Fibroblast of villous mesenchyme (primary cell): ENCODE measurements around the gene MED6. TPM values are rescaled to one million over a fixed set of nuclear protein-coding genes. Genes with fewer than 3 reads are reported as not detected.

Experiments used
- DNase-seq: peaks from one replicate; pipeline ENCODE4 v3.0.0-alpha.2; 2010; ENCODE audit warnings: low read depth
- H3K4me3 ChIP-seq: 2 replicates; pipeline ENCODE4 v1.5.1; 2011; ENCODE audit warnings: low read depth, mild to moderate bottlenecking, low read length
- total RNA-seq: library from RNA; depleted of rRNA; stranded (reverse); fragments of >200 nt; gene quantifications from 2 replicates; pipeline ENCODE4 v1.2.3, GENCODE V29; 2012
- TF ChIP-seq, protein P1 (sequence below): IDR thresholded peaks from 2 replicates; pipeline ENCODE4 v1.5.1; 2012; ENCODE audit warnings: low read depth, mild to moderate bottlenecking, low read length; ENCODE audit not compliant: insufficient read depth

MED6 gene
- total RNA-seq, 1 donor = 38.4 TPM

DNA sequence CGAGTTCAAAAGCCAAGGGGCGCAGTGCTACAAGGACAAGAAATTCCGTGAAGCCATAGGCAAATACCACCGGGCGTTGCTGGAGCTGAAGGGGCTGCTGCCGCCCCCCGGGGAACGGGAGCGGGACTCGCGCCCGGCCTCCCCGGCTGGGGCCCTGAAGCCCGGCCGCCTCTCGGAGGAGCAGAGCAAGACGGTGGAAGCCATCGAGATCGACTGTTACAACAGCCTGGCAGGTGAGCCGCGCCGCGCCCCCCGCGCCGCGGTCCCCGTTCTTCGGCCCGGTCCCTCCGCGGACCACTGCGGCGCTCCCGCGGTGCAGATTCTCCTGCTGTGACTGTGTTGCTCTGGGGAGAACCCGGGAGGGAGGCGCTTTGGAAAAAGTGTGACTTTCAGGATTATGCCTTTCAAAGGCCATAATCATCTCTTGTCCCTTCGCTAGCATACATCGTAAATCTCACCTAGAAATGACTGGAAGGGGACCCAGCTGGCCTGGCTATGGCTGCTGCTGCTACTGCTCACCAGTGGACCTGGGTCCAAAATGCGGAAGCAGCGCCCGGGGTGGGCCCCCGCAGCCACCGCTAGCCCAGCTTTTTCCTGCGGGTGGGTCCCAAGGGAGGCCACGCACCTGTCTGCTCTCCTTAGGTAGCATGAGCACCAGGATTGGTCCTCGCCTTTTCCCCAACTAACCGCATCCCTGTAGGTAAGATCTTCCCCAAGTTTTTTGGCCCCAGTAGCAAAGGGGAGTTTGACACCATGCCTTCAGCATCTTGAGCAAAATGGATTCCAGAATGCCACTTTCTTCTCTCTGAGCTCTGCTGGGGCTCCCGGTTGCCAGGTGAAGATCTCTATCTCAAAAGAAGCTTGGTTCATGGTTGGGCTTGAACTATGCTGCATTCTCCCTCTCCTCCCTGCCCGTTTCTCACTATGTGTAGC is 42.1 kb upstream of the MED6 start:
- TF ChIP-seq, protein P1, sequence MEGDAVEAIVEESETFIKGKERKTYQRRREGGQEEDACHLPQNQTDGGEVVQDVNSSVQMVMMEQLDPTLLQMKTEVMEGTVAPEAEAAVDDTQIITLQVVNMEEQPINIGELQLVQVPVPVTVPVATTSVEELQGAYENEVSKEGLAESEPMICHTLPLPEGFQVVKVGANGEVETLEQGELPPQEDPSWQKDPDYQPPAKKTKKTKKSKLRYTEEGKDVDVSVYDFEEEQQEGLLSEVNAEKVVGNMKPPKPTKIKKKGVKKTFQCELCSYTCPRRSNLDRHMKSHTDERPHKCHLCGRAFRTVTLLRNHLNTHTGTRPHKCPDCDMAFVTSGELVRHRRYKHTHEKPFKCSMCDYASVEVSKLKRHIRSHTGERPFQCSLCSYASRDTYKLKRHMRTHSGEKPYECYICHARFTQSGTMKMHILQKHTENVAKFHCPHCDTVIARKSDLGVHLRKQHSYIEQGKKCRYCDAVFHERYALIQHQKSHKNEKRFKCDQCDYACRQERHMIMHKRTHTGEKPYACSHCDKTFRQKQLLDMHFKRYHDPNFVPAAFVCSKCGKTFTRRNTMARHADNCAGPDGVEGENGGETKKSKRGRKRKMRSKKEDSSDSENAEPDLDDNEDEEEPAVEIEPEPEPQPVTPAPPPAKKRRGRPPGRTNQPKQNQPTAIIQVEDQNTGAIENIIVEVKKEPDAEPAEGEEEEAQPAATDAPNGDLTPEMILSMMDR = no peak
- H3K4me3 ChIP-seq = peak overlapping the region; percentile 44
- DNase-seq = no peak

GRCh38 chr14:70641548-70642302 is 41.3 kb upstream of the MED6 start, which contains the start of gene TTC9:
Gene TTC9, plus strand, starts transcription at chr14:70641916. Its CDS starts 214 bp downstream, at chr14:70642130.
- H3K4me3 ChIP-seq = peak within 1 kb of the TSS; percentile 59
- TF ChIP-seq, protein P1 = no peak
- DNase-seq = no peak

GRCh38 chr14:70640938-70641547 is 40.6 kb upstream of the MED6 start:
- H3K4me3 ChIP-seq = peak overlapping the region; percentile 59
- DNase-seq = peak; percentile 26

DNA sequence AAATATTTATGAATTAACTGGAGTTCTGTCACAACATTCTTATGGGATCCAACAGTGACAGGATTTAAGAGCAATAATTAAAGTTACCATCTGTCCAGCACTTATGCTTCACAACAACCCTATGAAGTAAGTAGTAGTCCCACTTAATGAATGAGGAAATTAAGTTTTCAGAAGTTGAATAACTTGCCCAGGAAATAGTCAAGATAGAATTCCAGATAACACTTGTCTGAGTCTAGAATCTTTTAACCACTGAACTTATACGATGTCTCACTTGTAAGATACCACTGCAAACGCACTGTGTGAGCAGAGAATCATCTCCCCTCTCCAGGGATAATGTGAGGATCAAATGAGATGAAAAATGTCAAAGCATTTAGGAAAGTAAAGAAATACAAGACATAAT is 38.0 kb upstream of the MED6 start:
- no peak overlapping the region for H3K4me3 ChIP-seq
- DNase-seq = no peak
- TF ChIP-seq, protein P1 = no peak

More at GRCh38 chr14:70640938-70641547, 40.6 kb upstream of the MED6 start:
- TF ChIP-seq, protein P1 = no peak

- no peak overlapping the region for H3K4me3 ChIP-seq
- TF ChIP-seq, protein P1 = no peak
- no peak for DNase-seq
These were observed 35.6 kb upstream of the MED6 start for GRCh38 chr14:70635971-70636595.

DNA sequence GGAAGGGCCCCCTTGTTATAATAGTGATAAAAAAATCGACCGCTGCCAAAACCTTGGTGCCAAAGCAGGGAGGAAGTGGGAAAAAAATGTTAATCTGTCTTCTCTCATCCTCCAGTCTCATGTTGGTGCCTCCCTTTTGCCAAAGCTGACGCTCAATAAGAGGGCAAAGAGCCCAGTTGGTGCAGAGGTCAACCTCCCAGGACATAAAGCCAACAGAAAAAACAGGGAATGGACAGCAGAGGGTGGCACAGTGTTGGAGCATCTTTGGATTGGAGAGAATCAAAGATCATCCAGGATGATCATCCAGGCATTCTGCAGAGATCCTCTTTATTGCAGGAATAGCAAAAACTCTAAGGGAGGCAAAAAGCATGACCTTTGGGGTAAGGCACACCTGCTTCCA is 31.5 kb upstream of the MED6 start:
- TF ChIP-seq, protein P1 = no peak
- no peak for DNase-seq

More for the DNA sequence above, 31.5 kb upstream of the MED6 start:
- no peak overlapping the region for H3K4me3 ChIP-seq
